GOT3 (cell line): ENCODE results near the gene PNLIPRP2.

Experiments used
- DNase-seq: peaks from one replicate; lab custom pipeline; 2025; ENCODE audit warnings: mixed read lengths; lab: John Stamatoyannopoulos, UW

The PNLIPRP2 gene

GRCh38 chr10:116620423-116621400, at the start of gene PNLIPRP2:
TSS of gene PNLIPRP2 (plus strand) at chr10:116620953.
- no peak for DNase-seq

GRCh38 chr10:116574797-116575196, 46.0 kb upstream of the PNLIPRP2 start:
- no peak for DNase-seq

- no peak for DNase-seq
Observed at GRCh38 chr10:116587878-116588591, 32.7 kb upstream of the PNLIPRP2 start.

GRCh38 chr10:116588995-116589394, 31.8 kb upstream of the PNLIPRP2 start:
- no peak for DNase-seq

- DNase-seq, result no peak
Observed at GRCh38 chr10:116589926-116590325, 30.8 kb upstream of the PNLIPRP2 start.

- DNase-seq, result no peak
Observed at GRCh38 chr10:116590590-116591444, 29.9 kb upstream of the PNLIPRP2 start, which contains the start of gene PNLIPRP1. TSS of gene PNLIPRP1 (plus strand) at chr10:116590959. CDS start at chr10:116591130, 171 bp downstream.

GRCh38 chr10:116593139-116593740, 27.5 kb upstream of the PNLIPRP2 start:
- DNase-seq, result no peak

GRCh38 chr10:116594525-116595035, 26.2 kb upstream of the PNLIPRP2 start:
- no peak for DNase-seq

- DNase-seq, result no peak
Observed at GRCh38 chr10:116596062-116596461, 24.7 kb upstream of the PNLIPRP2 start.

GRCh38 chr10:116597543-116597942, 23.2 kb upstream of the PNLIPRP2 start:
- DNase-seq, result no peak

GRCh38 chr10:116598329-116598728, 22.4 kb upstream of the PNLIPRP2 start:
- DNase-seq, result no peak

GRCh38 chr10:116599991-116600390, 20.8 kb upstream of the PNLIPRP2 start:
- no peak for DNase-seq

- no peak for DNase-seq
Observed at GRCh38 chr10:116602648-116603400, 17.9 kb upstream of the PNLIPRP2 start.

- no peak for DNase-seq
Observed at GRCh38 chr10:116606061-116606483, 14.7 kb upstream of the PNLIPRP2 start.

GRCh38 chr10:116607336-116607735, 13.4 kb upstream of the PNLIPRP2 start:
- no peak for DNase-seq

GRCh38 chr10:116608686-116609594, 11.8 kb upstream of the PNLIPRP2 start:
- DNase-seq, result no peak

GRCh38 chr10:116610443-116611152, 10.2 kb upstream of the PNLIPRP2 start:
- no peak for DNase-seq

GRCh38 chr10:116611153-116611545, 9.6 kb upstream of the PNLIPRP2 start:
- DNase-seq, result no peak
